ENCODE results near the gene PBX4.

The PBX4 gene

DNA sequence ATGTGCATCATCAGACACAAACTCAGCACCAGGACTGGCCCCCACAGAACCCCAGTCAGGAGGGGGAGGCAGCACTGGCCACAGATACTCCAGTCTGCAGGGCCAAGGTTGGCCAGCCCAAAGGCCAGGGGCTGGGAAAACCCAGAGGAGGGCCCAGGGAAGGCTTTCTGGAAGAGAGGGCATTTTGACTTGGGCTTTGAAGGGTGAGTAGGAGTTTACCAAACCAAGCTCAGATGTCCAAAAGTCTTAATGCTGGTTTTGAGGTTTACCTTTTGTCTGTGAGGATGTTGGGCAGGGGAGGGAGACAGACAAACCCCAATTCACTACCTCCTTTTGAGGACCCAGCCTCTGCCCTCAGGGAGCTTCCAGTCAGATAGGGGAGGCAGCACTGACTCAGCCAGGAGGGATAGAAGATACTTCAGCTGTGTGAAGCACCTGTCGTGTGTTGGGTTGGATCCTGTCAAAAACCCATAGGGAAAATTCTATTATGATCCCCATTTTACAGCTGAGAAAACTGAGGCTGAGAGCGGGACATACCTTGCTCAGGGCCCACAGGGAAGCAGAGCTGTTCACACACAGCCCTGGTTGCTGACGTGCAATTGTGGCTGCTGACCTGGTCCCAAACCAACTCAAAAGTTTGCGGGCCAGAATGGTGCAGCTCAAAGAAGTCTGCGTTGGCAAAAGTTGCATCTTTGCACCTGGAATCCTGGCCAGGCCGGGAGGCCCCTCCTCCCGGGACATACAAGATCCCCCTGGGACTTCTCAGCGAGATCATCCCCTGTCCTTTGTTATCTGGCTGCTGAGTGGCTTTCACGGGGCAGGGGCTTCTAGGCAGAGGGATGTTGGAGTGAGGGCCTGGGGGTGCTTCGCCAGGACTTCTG lies 67.3 kb downstream of the PBX4 start:
- no peaks in the 10 kb centered on the region for H3K27me3 ChIP-seq (ENCODE audit: insufficient read depth, insufficient read length)
- H3K36me3 ChIP-seq (ENCODE audit: insufficient read depth, insufficient read length, low read length) = peaks cover 7% of the 10 kb centered on the region
- TF ChIP-seq SUZ12 (IDR thresholded peaks at IDR 0.05; ENCODE audit: extremely low read depth, insufficient read depth, insufficient read length) (no peak), ZNF274 (IDR thresholded peaks at IDR 0.05; ENCODE audit: low read depth, low read length) (no peak), YY1 (IDR thresholded peaks at IDR 0.05; ENCODE audit: insufficient read depth, insufficient read length) (no peak)
- DNase-seq (ENCODE audit: low read depth, low spot score) = no peak
- peaks cover 37% of the 10 kb centered on the region for H3K4me1 ChIP-seq (ENCODE audit: insufficient read depth, insufficient read length)
- no peak overlapping the region for H3K9ac ChIP-seq (ENCODE audit: insufficient read length, low read depth)
- H3K4me3 ChIP-seq (ENCODE audit: insufficient read length, low read depth) = no peak overlapping the region
- no peaks in the 10 kb centered on the region for H3K9me3 ChIP-seq (ENCODE audit: insufficient read depth, low read length)

- Histone ChIP-seq H3K27me3 (ENCODE audit: insufficient read depth, insufficient read length) (no peaks in the 10 kb centered on the region), H3K9me3 (ENCODE audit: insufficient read depth, low read length) (no peaks in the 10 kb centered on the region), H3K4me1 (ENCODE audit: insufficient read depth, insufficient read length) (peaks cover 37% of the 10 kb centered on the region), H3K9ac (ENCODE audit: insufficient read length, low read depth) (peak overlapping the region; percentile 52), H3K4me3 (ENCODE audit: insufficient read length, low read depth) (no peak overlapping the region), H3K36me3 (ENCODE audit: insufficient read depth, insufficient read length, low read length) (peaks cover 13% of the 10 kb centered on the region)
- no peak for DNase-seq (ENCODE audit: low read depth, low spot score)
- no peak for TF ChIP-seq YY1 (IDR thresholded peaks at IDR 0.05; ENCODE audit: insufficient read depth, insufficient read length)
- no peak for TF ChIP-seq ZNF274 (IDR thresholded peaks at IDR 0.05; ENCODE audit: low read depth, low read length)
- no peak for TF ChIP-seq SUZ12 (IDR thresholded peaks at IDR 0.05; ENCODE audit: extremely low read depth, insufficient read depth, insufficient read length)
Measured at GRCh38 chr19:19550485-19550929, 68.0 kb downstream of the PBX4 start.

DNA sequence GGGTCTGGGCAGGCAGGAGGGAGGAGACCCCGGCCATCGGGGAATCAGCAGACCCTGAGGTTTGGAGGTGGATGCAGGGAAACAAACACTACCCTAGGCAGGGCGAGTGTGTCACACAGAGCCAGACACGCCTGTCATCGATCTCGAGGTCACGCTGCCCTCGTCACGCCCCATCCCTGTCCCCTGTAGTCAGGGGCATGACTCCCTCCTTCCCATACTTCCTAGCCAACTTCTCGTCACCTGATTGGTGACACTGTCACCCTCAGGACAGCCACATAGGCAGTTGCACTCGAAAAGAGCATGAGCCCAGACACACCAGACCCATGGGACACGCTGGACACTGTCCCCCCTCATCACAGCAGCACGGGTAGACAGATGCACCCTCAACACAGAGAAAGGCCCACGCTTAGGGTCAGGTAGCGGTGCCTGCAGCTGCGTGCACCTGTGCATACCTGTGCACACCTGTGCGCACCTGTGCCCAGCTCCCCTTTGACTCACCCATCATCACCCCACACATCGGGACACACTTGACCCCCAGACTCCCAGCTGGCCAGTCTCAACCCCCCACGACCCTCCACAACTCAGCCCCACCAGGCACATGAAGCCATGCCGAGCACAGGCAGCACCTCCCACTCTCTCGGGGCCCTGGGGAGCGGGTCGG lies 68.6 kb downstream of the PBX4 start:
- no peaks in the 10 kb centered on the region for H3K27me3 ChIP-seq (ENCODE audit: insufficient read depth, insufficient read length)
- peaks cover 18% of the 10 kb centered on the region for H3K36me3 ChIP-seq (ENCODE audit: insufficient read depth, insufficient read length, low read length)
- no peak for DNase-seq (ENCODE audit: low read depth, low spot score)
- peak overlapping the region; percentile 52 for H3K9ac ChIP-seq (ENCODE audit: insufficient read length, low read depth)
- H3K4me3 ChIP-seq (ENCODE audit: insufficient read length, low read depth) = no peak overlapping the region
- H3K9me3 ChIP-seq (ENCODE audit: insufficient read depth, low read length) = no peaks in the 10 kb centered on the region
- H3K4me1 ChIP-seq (ENCODE audit: insufficient read depth, insufficient read length) = peaks cover 37% of the 10 kb centered on the region
- no peak for TF ChIP-seq YY1 (IDR thresholded peaks at IDR 0.05; ENCODE audit: insufficient read depth, insufficient read length)
- TF ChIP-seq SUZ12 (IDR thresholded peaks at IDR 0.05; ENCODE audit: extremely low read depth, insufficient read depth, insufficient read length) = no peak
- no peak for TF ChIP-seq ZNF274 (IDR thresholded peaks at IDR 0.05; ENCODE audit: low read depth, low read length)

GRCh38 chr19:19548915-19549759 lies 69.3 kb downstream of the PBX4 start:
- no peak for TF ChIP-seq YY1 (IDR thresholded peaks at IDR 0.05; ENCODE audit: insufficient read depth, insufficient read length)
- TF ChIP-seq ZNF274 (IDR thresholded peaks at IDR 0.05; ENCODE audit: low read depth, low read length) = no peak
- no peak for DNase-seq (ENCODE audit: low read depth, low spot score)

GRCh38 chr19:19547674-19548336 lies 70.7 kb downstream of the PBX4 start:
- H3K4me3 ChIP-seq (ENCODE audit: insufficient read length, low read depth) = no peak overlapping the region
- peaks cover 34% of the 10 kb centered on the region for H3K4me1 ChIP-seq (ENCODE audit: insufficient read depth, insufficient read length)
- H3K27me3 ChIP-seq (ENCODE audit: insufficient read depth, insufficient read length) = no peaks in the 10 kb centered on the region
- peaks cover 39% of the 10 kb centered on the region for H3K36me3 ChIP-seq (ENCODE audit: insufficient read depth, insufficient read length, low read length)
- no peaks in the 10 kb centered on the region for H3K9me3 ChIP-seq (ENCODE audit: insufficient read depth, low read length)
- no peak for DNase-seq (ENCODE audit: low read depth, low spot score)
- H3K9ac ChIP-seq (ENCODE audit: insufficient read length, low read depth) = peak overlapping the region; percentile 58
- TF ChIP-seq SUZ12 (IDR thresholded peaks at IDR 0.05; ENCODE audit: extremely low read depth, insufficient read depth, insufficient read length) (no peak), ZNF274 (IDR thresholded peaks at IDR 0.05; ENCODE audit: low read depth, low read length) (no peak), YY1 (IDR thresholded peaks at IDR 0.05; ENCODE audit: insufficient read depth, insufficient read length) (no peak)

More at GRCh38 chr19:19548915-19549759, 69.3 kb downstream of the PBX4 start:
- Histone ChIP-seq H3K4me3 (ENCODE audit: insufficient read length, low read depth) (no peak overlapping the region), H3K27me3 (ENCODE audit: insufficient read depth, insufficient read length) (no peaks in the 10 kb centered on the region), H3K36me3 (ENCODE audit: insufficient read depth, insufficient read length, low read length) (peaks cover 26% of the 10 kb centered on the region), H3K4me1 (ENCODE audit: insufficient read depth, insufficient read length) (peaks cover 34% of the 10 kb centered on the region), H3K9ac (ENCODE audit: insufficient read length, low read depth) (no peak overlapping the region), H3K9me3 (ENCODE audit: insufficient read depth, low read length) (no peaks in the 10 kb centered on the region)

GRCh38 chr19:19546751-19547162 lies 71.7 kb downstream of the PBX4 start:
- H3K9ac ChIP-seq (ENCODE audit: insufficient read length, low read depth) = peak overlapping the region; percentile 21
- no peak for DNase-seq (ENCODE audit: low read depth, low spot score)

More at GRCh38 chr19:19546751-19547162, 71.7 kb downstream of the PBX4 start:
- no peak for TF ChIP-seq YY1 (IDR thresholded peaks at IDR 0.05; ENCODE audit: insufficient read depth, insufficient read length)
- TF ChIP-seq SUZ12 (IDR thresholded peaks at IDR 0.05; ENCODE audit: extremely low read depth, insufficient read depth, insufficient read length) = no peak
- TF ChIP-seq ZNF274 (IDR thresholded peaks at IDR 0.05; ENCODE audit: low read depth, low read length) = no peak
- peaks cover 42% of the 10 kb centered on the region for H3K36me3 ChIP-seq (ENCODE audit: insufficient read depth, insufficient read length, low read length)
- H3K27me3 ChIP-seq (ENCODE audit: insufficient read depth, insufficient read length) = no peaks in the 10 kb centered on the region
- H3K9me3 ChIP-seq (ENCODE audit: insufficient read depth, low read length) = no peaks in the 10 kb centered on the region
- no peak overlapping the region for H3K4me3 ChIP-seq (ENCODE audit: insufficient read length, low read depth)
- H3K4me1 ChIP-seq (ENCODE audit: insufficient read depth, insufficient read length) = peaks cover 29% of the 10 kb centered on the region

Measured in NT2/D1 (cell line).